Measurements from ENCODE around the gene PHF12.
A peak's percentile ranks its signal among the peaks of the same experiment; 100 is the strongest.

GRCh38 chr17:28916302-28916934, 34.9 kb downstream of the PHF12 start:
- TF ChIP-seq, protein P1, sequence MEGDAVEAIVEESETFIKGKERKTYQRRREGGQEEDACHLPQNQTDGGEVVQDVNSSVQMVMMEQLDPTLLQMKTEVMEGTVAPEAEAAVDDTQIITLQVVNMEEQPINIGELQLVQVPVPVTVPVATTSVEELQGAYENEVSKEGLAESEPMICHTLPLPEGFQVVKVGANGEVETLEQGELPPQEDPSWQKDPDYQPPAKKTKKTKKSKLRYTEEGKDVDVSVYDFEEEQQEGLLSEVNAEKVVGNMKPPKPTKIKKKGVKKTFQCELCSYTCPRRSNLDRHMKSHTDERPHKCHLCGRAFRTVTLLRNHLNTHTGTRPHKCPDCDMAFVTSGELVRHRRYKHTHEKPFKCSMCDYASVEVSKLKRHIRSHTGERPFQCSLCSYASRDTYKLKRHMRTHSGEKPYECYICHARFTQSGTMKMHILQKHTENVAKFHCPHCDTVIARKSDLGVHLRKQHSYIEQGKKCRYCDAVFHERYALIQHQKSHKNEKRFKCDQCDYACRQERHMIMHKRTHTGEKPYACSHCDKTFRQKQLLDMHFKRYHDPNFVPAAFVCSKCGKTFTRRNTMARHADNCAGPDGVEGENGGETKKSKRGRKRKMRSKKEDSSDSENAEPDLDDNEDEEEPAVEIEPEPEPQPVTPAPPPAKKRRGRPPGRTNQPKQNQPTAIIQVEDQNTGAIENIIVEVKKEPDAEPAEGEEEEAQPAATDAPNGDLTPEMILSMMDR (IDR thresholded peaks at IDR 0.05): peak; percentile 53 to 73 (median 70)
- no peak for TF ChIP-seq POLR2A (IDR thresholded peaks at IDR 0.05)

All from Peyer's patch (tissue), 4 donors.